Stimulated activated naive CD8-positive, alpha-beta T cell treated with anti-CD3 and anti-CD28 coated beads, Interleukin-15, Interleukin-2, amounts not matched to agents 100 ng/mL and 50 ng/mL, for 24 hours (primary cell): ENCODE measurements around the gene MAP3K4.
"Not testable (repeated sequence)": the region's sequence is repeated elsewhere in the genome, so short reads cannot be mapped to it uniquely, and the experiment has no call there.

ENCODE experiments used
- H3K27ac Mint-ChIP-seq: one replicate; pipeline ENCODE4 v1.8.0; 2021; ENCODE audit warnings: mild to moderate bottlenecking, mixed read lengths
- H3K27me3 Mint-ChIP-seq: one replicate; pipeline ENCODE4 v1.8.0; 2021; ENCODE audit warnings: mixed read lengths
- H3K36me3 Mint-ChIP-seq: one replicate; pipeline ENCODE4 v1.8.0; 2021; ENCODE audit warnings: low read depth, mixed read lengths
- H3K4me1 Mint-ChIP-seq: one replicate; pipeline ENCODE4 v1.8.0; 2021; ENCODE audit warnings: low read depth, mixed read lengths
- H3K4me3 Mint-ChIP-seq: one replicate; pipeline ENCODE4 v1.8.0; 2021; ENCODE audit warnings: mild to moderate bottlenecking, mixed read lengths
- H3K9me3 Mint-ChIP-seq: one replicate; pipeline ENCODE4 v1.8.0; 2021; ENCODE audit warnings: mixed read lengths

Gene MAP3K4

DNA sequence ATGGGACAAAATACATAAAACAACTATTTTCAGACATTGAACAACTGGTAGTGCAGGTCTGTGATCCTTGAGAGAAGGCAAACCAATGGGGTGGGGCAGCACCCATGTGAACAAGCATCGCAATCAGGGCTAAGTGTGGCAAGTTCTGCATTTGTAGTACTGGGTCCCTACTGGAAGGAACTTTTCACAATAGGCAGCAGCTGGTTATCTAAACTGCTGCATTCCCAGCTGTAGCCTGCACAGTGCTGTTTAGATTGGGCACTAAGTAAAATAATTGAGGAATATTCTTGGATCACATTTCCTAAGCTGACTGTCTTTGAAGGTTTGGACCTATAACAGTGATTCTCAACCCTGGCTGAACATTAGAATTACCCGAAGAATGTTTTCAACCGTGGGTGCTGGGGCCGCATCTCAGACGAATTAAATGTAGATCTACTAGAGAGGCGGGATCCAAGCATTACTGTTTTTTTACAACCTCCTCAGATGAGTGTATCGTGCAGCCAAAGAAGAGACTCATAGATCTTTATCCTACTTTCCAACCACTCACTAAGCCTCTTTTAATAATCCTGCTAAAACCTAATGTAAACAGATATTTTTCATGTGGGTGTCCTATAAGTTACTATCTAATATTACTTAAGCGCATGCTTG is 12.4 kb upstream of the MAP3K4 start:
- peaks cover 4% of the 10 kb centered on the region for H3K36me3 Mint-ChIP-seq
- no peak overlapping the region for H3K4me3 Mint-ChIP-seq
- peaks cover 10% of the 10 kb centered on the region for H3K9me3 Mint-ChIP-seq
- H3K4me1 Mint-ChIP-seq = no peaks in the 10 kb centered on the region
- peaks cover 27% of the 10 kb centered on the region for H3K27me3 Mint-ChIP-seq
- no peak overlapping the region for H3K27ac Mint-ChIP-seq

DNA sequence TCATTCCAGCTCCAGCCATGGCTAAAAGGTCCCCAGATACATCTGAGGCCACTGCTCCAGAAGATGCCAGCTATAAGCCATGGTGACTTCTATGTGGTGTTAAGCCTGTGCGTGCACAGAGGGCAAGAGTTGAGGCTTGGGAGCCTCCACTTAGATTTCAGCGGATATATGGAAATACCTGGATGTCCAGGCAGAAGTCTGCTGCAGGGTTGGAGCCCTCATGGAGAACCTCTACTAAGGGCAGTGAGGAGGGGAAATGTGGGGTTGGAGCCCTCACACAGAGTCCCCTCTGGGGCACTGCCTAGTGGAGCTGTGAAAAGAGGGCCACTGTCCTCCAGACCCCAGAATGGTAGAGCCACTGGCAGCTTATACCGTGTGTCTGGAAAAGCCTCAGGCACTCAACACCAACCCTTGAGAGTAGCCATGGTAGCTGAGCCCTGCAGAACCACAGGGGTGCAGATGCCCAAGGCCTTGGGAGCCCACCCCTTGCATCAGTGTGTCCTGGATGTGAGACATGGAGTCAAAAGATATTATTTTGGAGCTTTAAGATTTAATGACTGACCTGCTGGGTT is 8.1 kb upstream of the MAP3K4 start:
- not testable (repeated sequence) for H3K4me1 Mint-ChIP-seq, H3K4me3 Mint-ChIP-seq, H3K36me3 Mint-ChIP-seq, H3K27ac Mint-ChIP-seq
- Mint-ChIP-seq H3K9me3 (peaks cover 15% of the 10 kb centered on the region), H3K27me3 (peaks cover 29% of the 10 kb centered on the region)

DNA sequence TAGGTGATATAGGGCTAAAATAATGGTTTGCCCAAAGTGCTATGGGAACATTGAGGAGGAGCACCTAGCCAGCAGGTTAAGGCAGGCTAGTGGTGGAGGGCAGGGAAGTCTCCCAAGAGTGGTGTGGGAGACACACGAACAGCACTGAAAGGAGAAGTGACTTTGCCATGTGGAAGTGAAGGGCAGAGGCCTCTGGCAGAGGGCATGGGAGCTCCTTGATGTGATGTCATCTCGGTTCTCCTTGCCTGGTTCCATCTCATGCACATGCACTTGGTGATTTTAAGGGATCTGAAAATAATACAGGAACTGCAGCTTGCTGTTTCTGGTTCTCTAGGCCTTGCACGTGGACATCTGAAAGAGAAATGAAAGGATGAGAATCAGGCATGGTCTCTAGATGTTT is 4.7 kb upstream of the MAP3K4 start:
- Mint-ChIP-seq H3K27me3 (peaks cover 10% of the 10 kb centered on the region), H3K4me1 (peaks cover 4% of the 10 kb centered on the region), H3K4me3 (no peak overlapping the region), H3K27ac (no peak overlapping the region), H3K36me3 (peaks cover 9% of the 10 kb centered on the region), H3K9me3 (peaks cover 15% of the 10 kb centered on the region)

DNA sequence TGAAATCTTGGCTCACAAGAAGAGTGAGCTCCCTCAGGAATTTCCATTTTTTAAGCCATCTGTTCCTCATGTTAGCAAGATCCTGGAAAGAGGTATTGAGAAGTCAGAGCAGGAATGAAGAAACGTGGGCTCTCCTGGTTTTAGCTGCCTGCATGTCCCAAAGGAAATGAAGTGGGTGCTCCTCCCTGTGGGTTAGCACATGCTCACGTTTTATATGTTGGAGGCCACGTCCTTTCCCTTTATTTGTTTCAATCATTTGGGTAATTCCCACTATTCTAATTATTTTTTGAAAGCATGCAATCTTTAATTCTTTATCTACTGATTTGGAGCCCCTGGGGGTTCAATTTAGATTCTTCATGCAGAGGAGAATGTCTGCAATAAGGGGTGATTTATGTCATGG is 4.3 kb upstream of the MAP3K4 start:
- H3K4me3 Mint-ChIP-seq = no peak overlapping the region
- peaks cover 4% of the 10 kb centered on the region for H3K4me1 Mint-ChIP-seq
- H3K27me3 Mint-ChIP-seq = peaks cover 10% of the 10 kb centered on the region
- H3K36me3 Mint-ChIP-seq = peaks cover 9% of the 10 kb centered on the region
- no peak overlapping the region for H3K27ac Mint-ChIP-seq
- peaks cover 15% of the 10 kb centered on the region for H3K9me3 Mint-ChIP-seq

DNA sequence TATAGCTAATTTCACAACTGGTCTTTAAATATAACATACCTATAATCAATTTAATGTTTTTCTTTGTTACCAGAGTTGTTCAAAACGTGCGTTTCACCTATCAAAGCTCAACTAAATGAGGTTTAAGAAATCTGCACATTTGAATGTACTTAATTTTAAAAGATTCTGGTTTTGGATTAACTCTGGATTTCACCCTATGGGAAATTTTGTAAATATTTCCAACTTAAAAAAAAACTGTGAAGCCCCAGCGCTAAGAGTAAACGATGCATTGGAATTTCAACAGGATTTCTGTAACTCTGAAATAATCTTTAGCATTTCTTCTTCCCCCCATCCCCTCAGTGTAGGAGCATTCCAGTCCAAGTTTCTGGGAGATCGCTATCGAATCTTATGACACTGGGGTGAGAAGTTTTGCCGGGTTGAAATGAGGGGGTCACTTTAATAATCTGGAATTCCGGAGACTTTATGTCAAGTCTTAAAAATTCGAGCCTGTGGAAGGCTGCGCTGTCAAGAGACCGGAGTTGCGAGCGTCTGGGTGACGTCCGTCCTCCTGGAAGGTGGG is 643 bp upstream of the MAP3K4 start:
- peaks cover 37% of the 10 kb centered on the region for H3K4me1 Mint-ChIP-seq

DNA sequence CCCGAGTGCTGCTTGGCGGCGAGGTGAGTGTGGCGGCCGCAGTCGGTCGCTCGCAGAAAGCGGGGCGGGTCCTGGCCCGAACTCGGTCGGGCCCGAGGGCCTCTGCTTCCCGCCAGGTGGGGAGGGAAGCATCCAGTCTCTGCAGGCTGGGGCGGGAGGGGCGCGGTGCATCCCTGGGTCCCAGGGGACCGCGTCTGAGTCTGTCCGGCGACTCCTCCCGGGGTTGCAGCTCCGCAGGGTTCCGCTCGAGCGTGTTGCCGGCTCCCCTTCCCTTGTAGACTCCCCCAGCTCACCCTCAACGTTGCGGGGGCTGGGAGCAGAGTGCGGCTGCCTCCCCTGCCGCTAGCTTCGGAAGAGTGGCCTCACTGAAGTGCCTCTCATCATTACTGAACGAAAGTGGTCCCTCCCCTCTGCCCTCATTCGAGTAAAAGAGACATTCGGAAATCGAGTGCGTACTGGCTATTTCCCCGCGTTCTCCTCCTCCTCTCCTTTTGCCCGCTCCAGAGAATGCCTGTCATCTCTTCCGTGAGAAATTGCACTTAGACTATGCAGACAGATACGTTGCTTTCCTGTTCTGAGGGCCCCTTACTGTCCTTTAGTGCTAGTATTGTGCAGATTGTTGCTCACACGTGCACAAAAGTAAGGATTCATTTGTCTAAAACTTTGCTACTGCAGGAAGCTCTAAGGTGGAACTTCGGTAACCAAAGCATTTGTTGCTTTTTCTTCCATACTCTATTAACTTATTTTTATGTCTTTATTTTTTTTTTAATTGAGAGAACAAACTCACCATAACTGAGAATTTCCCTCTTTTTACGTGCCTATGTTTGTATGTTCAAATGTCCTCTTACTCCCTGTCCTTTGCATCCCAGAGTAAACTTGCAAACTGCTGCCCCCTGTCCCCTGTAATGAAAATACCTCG is 751 bp downstream of the MAP3K4 start:
- Mint-ChIP-seq H3K4me1 (peaks cover 48% of the 10 kb centered on the region), H3K27ac (peak overlapping the region; percentile 96), H3K9me3 (no peaks in the 10 kb centered on the region), H3K27me3 (peaks cover 10% of the 10 kb centered on the region), H3K36me3 (peaks cover 11% of the 10 kb centered on the region), H3K4me3 (peak overlapping the region; percentile 100)

More for the DNA sequence above, 643 bp upstream of the MAP3K4 start:
- peak overlapping the region; percentile 100 for H3K4me3 Mint-ChIP-seq
- H3K36me3 Mint-ChIP-seq = peaks cover 7% of the 10 kb centered on the region
- H3K27ac Mint-ChIP-seq = peak overlapping the region; percentile 57
- peaks cover 10% of the 10 kb centered on the region for H3K27me3 Mint-ChIP-seq
- no peaks in the 10 kb centered on the region for H3K9me3 Mint-ChIP-seq

DNA sequence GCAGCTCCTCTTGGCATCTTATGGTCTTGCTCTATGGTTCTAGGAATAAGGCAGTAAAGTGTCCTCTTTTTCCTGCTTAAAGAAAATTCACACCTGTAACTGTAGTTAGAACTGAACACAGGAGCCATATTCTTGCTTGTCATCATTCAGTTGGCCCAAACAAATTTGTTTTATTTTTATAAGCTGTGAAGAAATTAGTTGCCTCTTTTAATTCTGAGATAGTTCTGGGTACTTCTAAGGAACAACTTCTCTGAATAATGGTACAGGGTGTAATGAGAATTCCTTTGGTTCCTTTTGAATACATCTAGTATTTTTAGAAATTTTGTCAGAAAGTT is 1.4 kb downstream of the MAP3K4 start:
- H3K9me3 Mint-ChIP-seq = no peaks in the 10 kb centered on the region
- H3K4me3 Mint-ChIP-seq = peak overlapping the region; percentile 100
- H3K36me3 Mint-ChIP-seq = peaks cover 16% of the 10 kb centered on the region
- H3K27me3 Mint-ChIP-seq = peaks cover 5% of the 10 kb centered on the region
- H3K27ac Mint-ChIP-seq = peak overlapping the region; percentile 96
- H3K4me1 Mint-ChIP-seq = peaks cover 53% of the 10 kb centered on the region

DNA sequence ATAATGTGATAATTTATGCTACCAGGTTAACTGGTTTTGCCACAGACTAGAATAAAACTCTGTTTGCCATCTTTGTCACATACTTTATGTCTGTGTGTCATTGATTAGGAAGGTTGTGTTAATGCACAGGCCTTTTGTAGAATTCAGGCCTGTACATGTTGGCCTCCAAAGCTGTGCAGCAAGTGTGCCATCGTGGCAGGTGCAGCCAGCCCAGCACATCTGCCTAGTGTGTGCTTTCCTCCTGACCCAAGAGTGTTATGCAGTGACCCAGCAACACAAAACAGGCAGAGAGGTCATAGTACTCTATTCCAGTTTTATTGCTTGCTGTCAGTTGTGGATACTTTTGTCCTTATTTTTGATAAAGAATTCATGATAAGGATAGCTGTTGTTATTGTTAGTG is 3.7 kb downstream of the MAP3K4 start:
- Mint-ChIP-seq H3K9me3 (no peaks in the 10 kb centered on the region), H3K4me3 (no peak overlapping the region), H3K4me1 (peaks cover 58% of the 10 kb centered on the region), H3K27me3 (no peaks in the 10 kb centered on the region), H3K36me3 (peaks cover 16% of the 10 kb centered on the region), H3K27ac (no peak overlapping the region)

DNA sequence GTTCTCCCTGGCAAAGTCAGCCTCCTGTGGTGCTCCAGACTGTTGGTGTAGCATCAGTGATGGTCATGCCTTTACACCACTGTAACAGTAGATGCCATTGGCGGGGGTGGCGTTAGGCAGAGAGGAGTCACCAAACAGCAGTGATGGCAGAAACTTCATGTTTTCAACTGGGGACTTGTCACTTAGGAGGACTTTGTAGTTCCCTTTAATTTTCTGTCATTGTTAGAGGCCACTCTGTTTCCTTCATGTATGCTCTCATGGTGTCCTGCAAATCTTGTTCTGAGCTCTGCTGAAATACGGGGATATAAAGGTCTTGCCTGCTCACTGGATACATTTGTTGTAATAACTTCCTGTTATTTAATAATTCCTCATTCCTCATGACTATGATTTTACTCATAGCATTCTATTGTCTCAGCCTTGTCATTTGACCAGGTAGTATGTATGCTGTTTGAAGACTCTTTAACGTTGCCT is 4.6 kb downstream of the MAP3K4 start:
- Mint-ChIP-seq H3K36me3 (peaks cover 16% of the 10 kb centered on the region), H3K4me3 (no peak overlapping the region), H3K27me3 (no peaks in the 10 kb centered on the region), H3K27ac (no peak overlapping the region), H3K4me1 (peaks cover 54% of the 10 kb centered on the region), H3K9me3 (no peaks in the 10 kb centered on the region)

DNA sequence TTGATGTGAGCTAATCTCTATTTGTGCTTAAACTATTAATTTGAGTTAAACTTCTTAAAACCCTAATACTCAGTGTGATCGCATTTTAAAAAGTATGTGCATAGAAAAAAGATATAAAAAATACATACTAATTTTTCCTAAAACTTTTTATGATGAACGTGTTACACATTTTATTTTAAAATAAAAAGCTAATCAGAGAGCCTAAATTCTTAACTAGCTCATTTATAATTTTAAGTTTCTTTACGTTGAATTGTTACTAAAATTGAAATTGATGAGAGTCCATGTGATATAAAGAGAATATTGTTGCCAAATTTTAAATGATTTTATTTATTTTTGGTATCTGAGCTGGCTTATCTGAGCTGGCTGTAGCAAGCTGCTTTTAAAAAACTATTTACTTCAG is 6.6 kb downstream of the MAP3K4 start:
- no peak overlapping the region for H3K4me3 Mint-ChIP-seq
- H3K4me1 Mint-ChIP-seq = peaks cover 55% of the 10 kb centered on the region
- H3K9me3 Mint-ChIP-seq = no peaks in the 10 kb centered on the region
- peaks cover 16% of the 10 kb centered on the region for H3K36me3 Mint-ChIP-seq
- H3K27me3 Mint-ChIP-seq = no peaks in the 10 kb centered on the region
- H3K27ac Mint-ChIP-seq = no peak overlapping the region

DNA sequence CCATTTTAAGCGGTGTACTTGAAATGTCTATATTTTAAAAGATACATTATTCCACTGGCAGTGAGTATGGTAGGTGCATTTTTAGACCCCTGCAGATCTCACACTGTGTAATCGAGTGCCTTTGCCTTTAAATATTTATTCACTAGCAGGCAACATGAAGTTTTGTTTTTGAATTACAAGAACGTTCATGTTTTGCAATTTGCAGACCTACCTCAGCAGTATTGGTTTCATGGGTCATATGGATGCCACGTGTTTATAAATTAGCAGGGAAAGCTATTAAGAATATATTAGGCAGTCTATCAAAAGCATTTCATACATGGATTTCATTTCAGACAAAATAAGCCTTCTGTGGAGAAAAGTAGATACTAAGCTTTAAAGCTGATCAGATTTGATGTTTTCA is 7.2 kb downstream of the MAP3K4 start:
- Mint-ChIP-seq H3K4me1 (peaks cover 49% of the 10 kb centered on the region), H3K36me3 (peaks cover 16% of the 10 kb centered on the region), H3K9me3 (no peaks in the 10 kb centered on the region), H3K27ac (no peak overlapping the region), H3K4me3 (no peak overlapping the region), H3K27me3 (no peaks in the 10 kb centered on the region)

DNA sequence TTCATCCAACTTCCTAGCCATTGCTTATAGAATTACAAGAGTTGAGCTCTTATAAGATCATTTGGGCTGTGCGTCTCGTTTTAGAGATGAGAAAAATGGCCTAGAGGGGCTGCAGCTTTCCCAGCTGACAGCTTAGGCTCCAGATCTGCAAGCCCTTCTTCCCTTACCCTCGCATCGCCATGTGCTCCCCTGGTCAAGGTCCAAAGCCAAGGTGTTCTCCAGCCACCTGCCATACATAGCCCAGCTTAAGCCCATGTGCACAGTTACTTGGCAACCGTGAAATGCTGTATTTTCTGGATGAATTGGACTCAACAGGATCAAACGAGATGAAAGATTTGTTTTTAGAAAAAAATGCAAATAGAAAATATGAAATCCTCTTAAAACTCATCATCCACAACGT is 7.9 kb downstream of the MAP3K4 start:
- H3K4me1 Mint-ChIP-seq = peaks cover 42% of the 10 kb centered on the region

DNA sequence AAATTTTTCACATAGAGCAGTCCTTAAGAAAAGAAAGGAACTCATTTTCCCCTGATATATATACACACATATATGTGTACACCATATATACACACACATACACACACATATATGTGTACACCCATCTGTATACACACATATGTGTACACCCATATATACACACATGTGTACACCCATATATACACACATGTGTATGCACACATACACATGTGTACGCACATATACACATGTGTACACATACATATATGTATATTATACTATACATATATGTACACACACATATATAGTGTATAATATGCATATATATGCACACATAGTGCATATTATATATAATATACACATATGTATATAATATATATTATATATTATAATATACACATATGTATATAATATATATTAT is 9.1 kb downstream of the MAP3K4 start:
- H3K4me3 Mint-ChIP-seq = no peak overlapping the region
- H3K27me3 Mint-ChIP-seq = no peaks in the 10 kb centered on the region
- H3K36me3 Mint-ChIP-seq = peaks cover 15% of the 10 kb centered on the region
- H3K9me3 Mint-ChIP-seq = no peaks in the 10 kb centered on the region
- no peak overlapping the region for H3K27ac Mint-ChIP-seq
- H3K4me1 Mint-ChIP-seq = peaks cover 32% of the 10 kb centered on the region

More for the DNA sequence above, 7.9 kb downstream of the MAP3K4 start:
- H3K27ac Mint-ChIP-seq = no peak overlapping the region
- no peaks in the 10 kb centered on the region for H3K9me3 Mint-ChIP-seq
- peaks cover 15% of the 10 kb centered on the region for H3K36me3 Mint-ChIP-seq
- no peak overlapping the region for H3K4me3 Mint-ChIP-seq
- H3K27me3 Mint-ChIP-seq = no peaks in the 10 kb centered on the region

DNA sequence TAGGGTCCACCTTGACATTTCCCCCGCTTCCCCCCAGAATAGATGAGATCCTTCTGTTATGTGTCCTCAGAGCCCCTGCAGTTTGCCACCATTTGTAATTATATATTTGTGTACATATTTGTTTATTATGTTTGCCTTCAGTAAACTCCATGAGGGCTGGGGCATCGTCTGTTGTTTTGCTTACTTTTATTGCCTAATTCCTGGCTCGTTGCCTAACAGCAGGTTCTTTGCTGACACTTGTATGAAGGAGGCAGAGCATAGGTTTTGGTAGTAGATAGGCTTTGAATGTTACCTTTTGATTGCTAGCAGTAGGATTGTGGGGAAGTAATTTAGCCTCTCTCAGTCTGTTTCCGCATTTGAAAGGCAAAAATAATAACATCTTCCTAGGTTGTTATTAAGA is 9.9 kb downstream of the MAP3K4 start:
- H3K27ac Mint-ChIP-seq = no peak overlapping the region
- no peak overlapping the region for H3K4me3 Mint-ChIP-seq
- H3K4me1 Mint-ChIP-seq = peaks cover 26% of the 10 kb centered on the region
- no peaks in the 10 kb centered on the region for H3K27me3 Mint-ChIP-seq
- no peaks in the 10 kb centered on the region for H3K9me3 Mint-ChIP-seq
- peaks cover 15% of the 10 kb centered on the region for H3K36me3 Mint-ChIP-seq

DNA sequence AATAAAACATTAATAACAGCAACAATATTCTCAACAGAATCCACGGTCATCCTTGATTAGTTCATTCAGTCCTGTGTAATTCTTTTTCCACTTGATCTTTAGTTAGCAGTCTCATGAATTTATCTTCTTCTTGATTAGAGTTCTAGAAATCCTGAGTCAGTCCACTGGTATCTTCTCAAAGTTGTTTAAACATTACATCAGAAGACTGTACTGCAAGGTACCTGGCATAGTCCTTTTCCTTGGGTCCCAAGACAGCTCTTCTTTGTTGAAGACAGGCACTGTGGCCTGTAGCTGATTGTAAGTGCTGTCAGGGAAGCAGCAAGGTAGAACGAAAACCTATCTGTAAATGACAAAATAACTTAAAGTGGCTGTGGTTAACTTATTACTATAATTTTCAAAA is 11.8 kb downstream of the MAP3K4 start:
- Mint-ChIP-seq H3K4me1 (peaks cover 23% of the 10 kb centered on the region), H3K27ac (no peak overlapping the region), H3K9me3 (no peaks in the 10 kb centered on the region), H3K4me3 (no peak overlapping the region), H3K27me3 (no peaks in the 10 kb centered on the region), H3K36me3 (peaks cover 12% of the 10 kb centered on the region)
